ENCODE data around the gene FBXW4.
"Not testable (repeated sequence)": the region's sequence is repeated elsewhere in the genome, so short reads cannot be mapped to it uniquely, and the experiment has no call there.

FBXW4 gene

GRCh38 chr10:101656890-101657289 is 38.1 kb downstream of the FBXW4 start:
- no peak for DNase-seq (ENCODE audit: low read depth in 1 of 2, low spot score in 1 of 2)

DNA sequence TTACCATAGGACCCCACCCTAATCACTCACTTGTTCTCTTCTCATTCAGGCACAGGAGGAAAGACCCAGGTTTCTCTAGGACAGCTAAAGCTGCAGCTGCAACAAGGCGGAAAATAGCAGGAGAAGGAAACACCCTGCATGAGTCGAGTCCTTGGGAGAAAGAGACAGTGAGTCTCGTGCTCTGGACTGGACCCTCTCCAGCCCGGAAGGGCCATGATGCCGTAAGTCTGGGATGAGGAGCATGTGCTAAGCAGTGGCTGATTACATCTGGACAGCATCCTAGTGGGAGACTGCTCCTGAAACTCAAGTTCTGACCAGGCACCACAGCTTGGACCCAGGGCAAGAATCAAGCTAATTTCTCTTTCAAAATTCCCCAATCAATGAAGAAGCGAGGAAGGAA is 39.4 kb downstream of the FBXW4 start:
- DNase-seq (ENCODE audit: low read depth in 1 of 2, low spot score in 1 of 2) = no peak

- no peak for DNase-seq (ENCODE audit: low read depth in 1 of 2, low spot score in 1 of 2)
Observed at GRCh38 chr10:101653536-101653935, 41.4 kb downstream of the FBXW4 start.

DNA sequence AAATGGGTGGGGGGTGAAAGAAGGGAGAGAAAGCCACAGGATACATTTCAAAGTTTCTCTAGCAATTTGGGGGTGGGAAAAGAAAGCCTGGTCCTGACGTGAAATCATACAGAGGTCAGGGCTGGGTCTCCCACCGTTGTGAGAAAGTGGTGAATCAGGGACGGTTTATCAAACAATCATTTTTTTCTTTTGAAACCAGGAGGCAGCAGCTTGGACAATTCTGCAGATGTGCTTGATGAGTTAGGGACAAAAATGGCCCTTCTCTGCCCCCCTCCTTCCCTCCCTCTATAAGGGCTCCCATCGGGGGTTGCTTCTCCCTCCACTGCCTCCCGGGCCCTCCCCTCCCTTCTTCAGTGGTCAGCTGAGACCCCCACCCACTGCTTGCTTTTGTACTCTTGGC is 43.6 kb downstream of the FBXW4 start:
- no peak for DNase-seq (ENCODE audit: low read depth in 1 of 2, low spot score in 1 of 2)

- DNase-seq (ENCODE audit: low read depth in 1 of 2, low spot score in 1 of 2) = no peak
Observed at GRCh38 chr10:101650863-101651262, 44.1 kb downstream of the FBXW4 start.

- no peak for DNase-seq (ENCODE audit: low read depth in 1 of 2, low spot score in 1 of 2)
Observed at GRCh38 chr10:101649525-101650085, 45.4 kb downstream of the FBXW4 start.

DNA sequence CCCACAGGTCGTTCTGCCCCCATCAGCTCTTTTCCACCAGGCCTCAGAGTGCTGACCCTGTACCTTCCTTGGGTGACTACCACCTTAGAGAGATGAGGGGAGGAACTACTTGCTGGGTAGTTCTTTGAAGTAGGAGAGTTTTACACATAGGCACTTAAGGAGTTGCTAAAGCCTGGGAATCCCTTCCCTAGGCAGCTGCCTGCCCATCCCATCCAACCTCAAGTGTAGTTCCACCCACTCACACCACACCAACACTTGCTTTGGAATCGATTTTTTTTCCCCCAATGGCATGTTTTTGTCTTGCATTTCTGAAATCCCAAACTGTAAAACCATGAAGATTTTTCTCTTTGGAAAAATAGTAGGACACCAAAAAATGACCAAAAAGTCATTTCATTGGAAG is 47.7 kb downstream of the FBXW4 start:
- DNase-seq (ENCODE audit: low read depth in 1 of 2, low spot score in 1 of 2) = no peak

GRCh38 chr10:101646364-101646763 is 48.6 kb downstream of the FBXW4 start:
- DNase-seq (ENCODE audit: low read depth in 1 of 2, low spot score in 1 of 2) = no peak

- no peak for DNase-seq (ENCODE audit: low read depth in 1 of 2, low spot score in 1 of 2)
Observed at GRCh38 chr10:101645659-101646058, 49.3 kb downstream of the FBXW4 start.

DNA sequence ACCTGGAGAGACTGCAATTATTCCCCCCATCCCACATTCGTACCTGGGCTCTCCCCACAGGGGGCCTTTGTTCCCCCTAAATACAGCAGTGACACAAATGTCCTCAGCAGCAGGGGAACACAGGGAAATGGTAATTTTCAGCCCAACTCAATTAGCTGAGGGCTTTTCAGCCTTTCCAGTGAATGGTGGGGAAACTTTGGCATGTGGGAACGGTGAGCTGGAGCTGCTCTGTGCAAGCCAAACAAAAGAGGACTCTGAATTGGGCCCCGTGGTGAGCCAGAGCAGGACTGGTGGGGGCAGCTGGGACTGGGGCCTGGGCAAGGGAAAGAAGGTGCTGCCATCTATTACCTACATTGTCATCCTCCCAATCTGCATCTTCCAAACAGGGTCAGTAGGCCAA is 51.0 kb downstream of the FBXW4 start:
- DNase-seq (ENCODE audit: low read depth in 1 of 2, low spot score in 1 of 2) = no peak

DNA sequence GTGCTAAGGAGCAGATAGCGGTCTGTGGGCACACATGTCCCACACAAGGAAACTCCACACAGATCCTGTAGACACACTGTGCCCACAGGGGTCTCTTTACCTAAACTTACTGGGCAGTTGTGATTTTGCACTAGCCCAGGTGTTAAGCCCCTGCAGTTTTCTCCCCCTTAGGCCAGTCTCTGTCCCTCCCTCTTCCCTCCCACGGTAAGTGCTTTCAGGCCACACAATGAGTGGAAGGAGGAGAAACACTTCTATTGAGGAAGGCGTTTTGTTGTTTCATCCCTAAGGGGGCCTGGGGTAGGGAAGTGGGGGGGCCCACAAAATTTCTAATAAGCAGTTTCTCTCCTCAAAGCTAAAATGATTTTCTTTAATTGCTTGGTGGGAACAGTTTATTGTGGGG is 51.4 kb downstream of the FBXW4 start:
- DNase-seq (ENCODE audit: low read depth in 1 of 2, low spot score in 1 of 2) = no peak

GRCh38 chr10:101639141-101639900 is 55.6 kb downstream of the FBXW4 start:
- no peak for DNase-seq (ENCODE audit: low read depth in 1 of 2, low spot score in 1 of 2)

GRCh38 chr10:101633510-101633909 is 61.5 kb downstream of the FBXW4 start:
- DNase-seq (ENCODE audit: low read depth in 1 of 2, low spot score in 1 of 2) = not testable (repeated sequence)

DNA sequence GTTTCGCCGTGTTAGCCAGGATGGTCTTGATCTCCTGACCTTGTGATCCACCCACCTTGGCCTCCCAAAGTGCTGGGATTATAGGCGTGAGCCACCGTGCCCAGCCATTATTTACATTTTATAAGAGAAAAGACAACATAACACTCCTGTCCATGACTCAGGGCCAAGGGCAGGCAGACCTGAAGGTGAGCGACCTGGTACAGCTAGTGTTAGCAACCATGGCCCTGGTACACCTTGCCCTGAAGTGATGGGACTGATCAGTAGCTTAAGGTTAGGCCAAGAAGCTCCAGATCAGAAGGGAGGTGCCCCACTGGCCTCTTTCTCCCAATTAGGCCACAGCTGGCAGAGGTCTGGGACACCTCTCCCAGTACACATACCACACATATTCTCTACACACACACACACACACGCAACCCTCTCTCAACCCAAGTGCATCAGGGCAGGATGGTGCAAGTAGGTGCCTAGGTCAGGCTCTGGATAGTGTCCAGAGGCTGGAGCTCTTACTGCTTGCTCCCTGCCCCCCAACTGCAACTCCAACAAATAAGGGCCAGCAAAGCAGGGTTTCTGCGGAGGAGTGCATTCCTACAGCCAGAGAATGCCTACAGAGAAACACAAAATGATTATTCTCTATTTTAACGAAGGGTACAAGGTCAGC is 63.0 kb downstream of the FBXW4 start:
- no peak for DNase-seq (ENCODE audit: low read depth in 1 of 2, low spot score in 1 of 2)

- DNase-seq (ENCODE audit: low read depth in 1 of 2, low spot score in 1 of 2) = no peak
Observed at GRCh38 chr10:101630633-101630920, 64.4 kb downstream of the FBXW4 start.

GRCh38 chr10:101629837-101630632 is 64.9 kb downstream of the FBXW4 start:
- DNase-seq (ENCODE audit: low read depth in 1 of 2, low spot score in 1 of 2) = no peak

DNA sequence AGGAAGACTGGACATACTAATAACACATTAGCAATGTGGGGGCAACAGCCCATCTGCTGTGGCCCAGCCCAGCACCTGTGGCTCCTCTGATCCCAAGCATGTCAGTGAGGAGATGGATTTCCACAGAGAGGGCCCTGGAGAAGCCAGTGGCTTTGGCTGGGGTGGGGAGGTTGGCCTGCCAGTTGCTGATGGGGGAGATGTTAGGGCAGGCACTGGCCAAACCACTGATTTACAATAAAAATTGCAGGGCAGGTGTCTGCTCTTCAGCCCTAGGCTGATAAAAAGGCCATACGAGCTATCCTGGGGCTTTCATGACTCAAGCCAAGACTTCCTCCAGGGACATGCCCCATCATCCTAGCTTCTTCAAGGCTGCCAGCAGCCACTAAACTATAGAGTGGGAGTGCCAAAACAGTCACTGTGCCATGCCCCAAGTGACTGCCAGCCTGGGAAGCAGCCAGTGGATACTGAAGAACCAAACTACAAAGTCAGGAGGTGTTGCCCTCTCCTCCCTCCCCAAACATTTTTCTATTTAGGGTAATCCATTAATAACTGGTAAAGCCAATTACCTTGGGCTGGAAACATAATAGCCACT is 69.1 kb downstream of the FBXW4 start:
- no peak for DNase-seq (ENCODE audit: low read depth in 1 of 2, low spot score in 1 of 2)

DNA sequence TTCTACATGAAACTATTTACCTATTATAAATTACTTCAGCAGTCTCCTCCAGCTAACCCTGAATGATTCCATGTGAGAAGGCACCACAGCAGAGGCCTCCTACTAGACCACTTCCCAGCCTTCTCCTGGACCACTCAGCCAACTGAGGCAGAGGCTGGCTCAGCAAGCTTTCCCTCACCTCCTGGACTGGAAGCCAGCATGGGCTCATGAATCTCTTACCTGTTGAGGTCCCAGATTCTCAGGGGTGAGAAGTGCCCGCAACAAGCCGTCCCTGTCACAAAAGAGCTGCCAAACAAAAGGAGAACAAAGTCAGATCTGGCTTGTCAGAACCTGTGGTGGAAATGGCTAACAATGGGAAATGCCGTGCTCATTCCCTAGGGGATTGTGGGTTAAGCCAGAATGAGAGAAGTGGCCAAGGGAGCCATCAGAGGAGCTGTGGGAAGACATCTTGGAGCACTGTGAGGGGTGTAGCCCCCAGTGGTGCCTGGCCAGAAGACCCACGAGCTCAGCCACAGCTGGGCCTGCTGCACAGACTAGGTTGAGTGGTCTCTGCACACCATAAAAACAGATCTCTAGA is 70.4 kb downstream of the FBXW4 start:
- no peak for DNase-seq (ENCODE audit: low read depth in 1 of 2, low spot score in 1 of 2)

GRCh38 chr10:101623528-101623927 is 71.4 kb downstream of the FBXW4 start:
- no peak for DNase-seq (ENCODE audit: low read depth in 1 of 2, low spot score in 1 of 2)

DNA sequence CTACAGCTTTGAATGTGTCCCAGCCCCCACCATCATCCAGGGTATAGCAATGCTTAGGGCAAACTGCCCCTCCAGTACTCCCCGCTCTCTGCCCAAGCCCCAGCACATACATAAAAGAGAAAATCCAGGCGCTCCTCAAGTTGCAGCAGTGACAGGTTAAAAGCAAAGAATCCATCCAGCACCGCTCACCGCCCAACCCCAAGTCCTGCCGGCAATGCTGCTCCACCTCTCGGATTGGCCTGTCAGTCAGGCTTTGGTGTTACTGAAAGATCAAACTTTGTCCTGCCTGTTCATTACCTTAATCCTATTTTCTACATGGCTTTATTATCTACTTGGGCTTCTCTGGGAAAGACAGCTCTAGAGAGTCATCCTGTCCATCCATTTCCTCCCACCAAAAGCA is 75.0 kb downstream of the FBXW4 start:
- no peak for DNase-seq (ENCODE audit: low read depth in 1 of 2, low spot score in 1 of 2)

- no peak for DNase-seq (ENCODE audit: low read depth in 1 of 2, low spot score in 1 of 2)
Observed at GRCh38 chr10:101618871-101619270, 76.1 kb downstream of the FBXW4 start.

All from activated T-helper 1 cell treated with anti-CD3 and anti-CD28 coated beads, Interleukin-2, amount 50 U/mL, for 16 hours (primary cell).